Memory B cell (primary cell): ENCODE results near the gene MBOAT2.

Source experiments
- ATAC-seq: fragments of 150-1000 bp; cut with Tn5 transposase; 2 replicates; pipeline ENCODE4 v1.10.0; 2021; ENCODE audit warnings: low read depth, mild to moderate bottlenecking, moderate library complexity
- DNase-seq, 2 donors: peaks; one replicate each; pipeline ENCODE4 v3.0.0; 2022; ENCODE audit warnings: low spot score in 2 of 2
- H3K27ac Mint-ChIP-seq: one replicate; pipeline ENCODE4 v1.8.0; 2022; ENCODE audit warnings: mild to moderate bottlenecking, moderate library complexity, mixed read lengths
- H3K27me3 Mint-ChIP-seq: one replicate; pipeline ENCODE4 v1.8.0; 2022; ENCODE audit warnings: mixed read lengths
- H3K36me3 Mint-ChIP-seq: one replicate; pipeline ENCODE4 v1.8.0; 2022; ENCODE audit warnings: mild to moderate bottlenecking, mixed read lengths
- H3K4me1 Mint-ChIP-seq: one replicate; pipeline ENCODE4 v1.8.0; 2022; ENCODE audit warnings: mixed read lengths
- H3K4me3 Mint-ChIP-seq: one replicate; pipeline ENCODE4 v1.8.0; 2022; ENCODE audit warnings: mild to moderate bottlenecking, moderate library complexity, mixed read lengths
- H3K9me3 Mint-ChIP-seq: one replicate; pipeline ENCODE4 v1.8.0; 2022; ENCODE audit warnings: mixed read lengths

The MBOAT2 gene

DNA sequence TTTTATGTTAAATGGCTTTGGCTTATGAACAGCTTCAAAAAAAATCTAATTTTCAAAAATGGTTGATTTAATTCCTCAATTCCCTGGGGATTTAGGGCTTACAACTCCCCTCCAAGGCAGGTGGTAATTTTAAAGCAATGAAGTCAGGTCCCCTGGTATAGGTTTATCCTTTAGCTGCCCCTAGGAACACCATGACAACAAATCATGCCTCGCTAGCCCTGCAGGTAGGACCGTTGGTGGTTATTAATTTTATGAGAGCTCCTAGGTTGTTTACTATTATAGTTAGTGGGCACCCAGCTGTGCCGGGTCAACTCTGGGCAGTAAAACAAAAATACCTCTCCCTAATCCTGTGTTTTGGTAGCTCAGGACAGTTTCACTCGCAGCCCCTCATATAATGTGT lies 26.2 kb upstream of the MBOAT2 start:
- no peaks in the 10 kb centered on the region for H3K4me1 Mint-ChIP-seq
- ATAC-seq (no peak), DNase-seq (no peak)
- H3K27me3 Mint-ChIP-seq: peaks cover 12% of the 10 kb centered on the region
- H3K9me3 Mint-ChIP-seq: peaks cover 1% of the 10 kb centered on the region
- H3K36me3 Mint-ChIP-seq: no peaks in the 10 kb centered on the region
- no peak overlapping the region for H3K4me3 Mint-ChIP-seq
- H3K27ac Mint-ChIP-seq: no peak overlapping the region

DNA sequence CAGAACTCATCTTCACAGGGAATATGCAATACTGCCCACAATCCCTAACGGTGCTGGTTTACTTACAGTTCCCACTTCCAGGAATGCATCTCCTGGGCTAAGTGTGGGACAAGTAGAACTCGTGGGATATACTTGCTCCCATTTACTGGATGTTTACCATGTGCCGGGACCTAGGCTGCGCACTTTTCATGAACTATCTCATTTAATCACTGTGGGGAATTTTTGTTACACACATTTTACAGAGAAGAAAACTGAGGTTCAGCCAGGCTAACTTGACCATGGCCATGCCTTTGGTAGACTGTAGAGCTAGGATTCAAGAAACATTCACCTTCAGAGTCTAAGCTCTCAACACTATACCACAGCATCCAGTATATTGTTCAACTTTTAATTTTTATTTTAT lies 24.4 kb upstream of the MBOAT2 start:
- ATAC-seq (no peak), DNase-seq (no peak)
- Mint-ChIP-seq H3K27ac (no peak overlapping the region), H3K4me1 (no peaks in the 10 kb centered on the region), H3K36me3 (no peaks in the 10 kb centered on the region), H3K27me3 (peaks cover 12% of the 10 kb centered on the region), H3K4me3 (no peak overlapping the region), H3K9me3 (no peaks in the 10 kb centered on the region)

DNA sequence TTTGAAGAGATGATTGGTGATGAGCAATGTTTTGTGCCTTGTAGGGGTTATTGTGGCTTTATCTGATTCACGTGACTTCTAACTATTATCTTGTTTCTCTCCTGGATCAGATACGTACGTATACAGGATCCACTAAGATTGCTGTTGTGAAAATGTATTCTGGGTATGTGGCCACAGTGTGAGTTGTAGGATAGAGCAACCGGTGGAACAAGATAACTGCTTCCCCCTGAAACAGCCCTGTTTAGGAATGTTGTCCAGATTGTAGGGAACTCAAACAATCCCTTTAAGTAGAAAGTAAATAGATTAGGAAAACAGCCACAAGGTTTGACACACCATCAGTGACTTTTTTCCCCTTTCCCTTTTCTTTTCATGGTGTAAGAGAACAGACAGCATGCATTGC lies 22.3 kb upstream of the MBOAT2 start:
- Mint-ChIP-seq H3K9me3 (no peaks in the 10 kb centered on the region), H3K36me3 (no peaks in the 10 kb centered on the region), H3K4me1 (no peaks in the 10 kb centered on the region), H3K27ac (no peak overlapping the region), H3K4me3 (no peak overlapping the region), H3K27me3 (peaks cover 10% of the 10 kb centered on the region)
- DNase-seq: no peak
- ATAC-seq: no peak

DNA sequence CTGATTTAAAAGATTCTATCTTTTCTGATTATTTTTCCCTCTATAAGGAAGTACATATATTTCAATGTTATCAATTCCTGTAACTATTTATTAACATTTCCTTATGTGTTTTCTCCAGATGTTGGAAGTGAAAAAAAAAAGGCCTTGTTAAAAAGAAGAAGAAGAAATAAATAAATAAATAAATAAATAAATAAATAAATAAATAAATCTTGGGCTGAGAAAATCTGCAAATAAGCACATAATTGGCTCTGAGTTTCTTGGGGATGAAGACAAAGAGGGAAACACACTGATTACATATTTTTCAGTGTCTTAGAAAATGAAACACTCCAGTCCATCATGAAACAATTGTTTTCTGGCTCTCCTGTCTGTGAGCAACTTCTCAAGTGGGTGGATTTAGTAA lies 21.1 kb upstream of the MBOAT2 start:
- H3K27me3 Mint-ChIP-seq: peaks cover 9% of the 10 kb centered on the region

DNA sequence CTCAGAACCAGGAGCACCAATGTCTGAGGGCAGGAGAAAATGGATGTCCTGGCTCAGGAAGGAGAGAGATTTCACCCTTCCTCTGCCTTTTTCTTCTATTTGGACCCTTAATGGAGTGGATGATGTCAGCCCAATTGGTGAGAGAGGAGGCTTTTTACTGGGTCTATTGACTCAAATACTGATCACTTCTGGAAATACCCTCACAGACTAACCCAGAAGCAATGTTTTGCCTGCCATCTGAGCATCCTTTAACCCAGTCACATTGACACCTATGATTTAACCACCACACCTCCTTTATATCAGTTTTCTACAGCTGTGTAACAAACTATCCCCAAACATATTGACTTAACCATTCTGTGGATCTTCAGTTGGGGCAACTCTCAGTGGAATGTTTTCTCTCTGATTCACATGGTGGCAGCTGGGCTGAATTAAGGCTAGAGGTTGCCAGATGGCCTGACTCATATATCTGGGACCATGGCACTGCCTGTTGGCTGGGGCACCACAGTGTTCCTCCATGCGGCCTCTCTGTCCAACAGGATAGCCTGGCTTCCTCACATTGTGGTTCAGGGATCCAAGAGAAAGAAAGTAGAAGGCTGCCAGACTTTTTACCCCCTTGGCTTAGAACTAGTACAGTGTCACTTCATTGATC lies 18.2 kb upstream of the MBOAT2 start:
- Mint-ChIP-seq H3K27me3 (peaks cover 11% of the 10 kb centered on the region), H3K4me3 (no peak overlapping the region)
- ATAC-seq: no peak

More for the DNA sequence above, 21.1 kb upstream of the MBOAT2 start:
- Mint-ChIP-seq H3K9me3 (no peaks in the 10 kb centered on the region), H3K36me3 (no peaks in the 10 kb centered on the region), H3K4me1 (no peaks in the 10 kb centered on the region), H3K4me3 (no peak overlapping the region), H3K27ac (no peak overlapping the region)
- ATAC-seq: no peak
- DNase-seq: no peak

DNA sequence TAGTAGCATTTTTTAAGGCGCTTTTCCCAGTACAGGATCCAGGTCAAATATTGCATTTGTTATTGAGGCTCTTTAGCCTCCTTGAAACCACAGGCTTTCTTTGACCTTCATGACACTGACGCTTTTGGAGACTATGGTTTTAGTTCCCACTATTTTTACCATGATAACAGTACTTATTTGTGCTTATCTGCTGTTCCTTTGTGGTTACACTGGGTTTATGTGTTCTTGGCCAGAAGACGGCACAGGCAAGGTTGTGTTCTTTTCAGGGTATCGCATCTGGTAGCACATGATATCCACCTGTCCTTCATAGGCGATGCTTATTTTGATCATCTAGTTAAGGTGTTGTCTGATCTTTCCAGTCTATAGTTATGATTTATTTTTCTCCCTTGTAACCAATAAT lies 16.8 kb upstream of the MBOAT2 start:
- H3K27me3 Mint-ChIP-seq: peaks cover 7% of the 10 kb centered on the region
- H3K36me3 Mint-ChIP-seq: no peaks in the 10 kb centered on the region
- H3K4me1 Mint-ChIP-seq: no peaks in the 10 kb centered on the region
- ATAC-seq (no peak), DNase-seq (no peak)
- no peak overlapping the region for H3K27ac Mint-ChIP-seq
- no peaks in the 10 kb centered on the region for H3K9me3 Mint-ChIP-seq
- no peak overlapping the region for H3K4me3 Mint-ChIP-seq

More for the DNA sequence above, 18.2 kb upstream of the MBOAT2 start:
- H3K4me1 Mint-ChIP-seq: no peaks in the 10 kb centered on the region
- H3K27ac Mint-ChIP-seq: no peak overlapping the region
- DNase-seq: no peak
- no peaks in the 10 kb centered on the region for H3K36me3 Mint-ChIP-seq
- no peaks in the 10 kb centered on the region for H3K9me3 Mint-ChIP-seq

DNA sequence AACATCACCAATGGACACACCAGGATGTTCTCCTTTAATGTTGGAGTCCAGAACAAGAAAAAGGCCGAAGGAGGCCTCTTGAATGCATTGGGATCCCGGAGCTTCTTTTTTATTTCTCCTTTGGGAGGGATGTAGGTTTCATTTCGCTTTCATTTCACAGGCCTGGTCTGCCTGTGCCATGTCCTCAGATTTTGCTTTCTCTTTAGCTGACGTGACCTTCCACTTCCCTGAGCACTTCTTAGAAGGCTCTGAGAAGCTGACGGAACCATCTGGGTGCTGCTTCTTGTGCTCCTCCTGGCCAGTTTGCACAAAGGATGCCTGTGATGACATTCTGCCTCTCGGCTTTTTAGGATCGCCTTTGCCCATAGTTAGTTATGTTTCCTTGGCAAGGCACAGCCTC lies 15.1 kb upstream of the MBOAT2 start:
- ATAC-seq (no peak), DNase-seq (no peak)
- Mint-ChIP-seq H3K36me3 (no peaks in the 10 kb centered on the region), H3K27ac (no peak overlapping the region), H3K4me1 (no peaks in the 10 kb centered on the region), H3K4me3 (no peak overlapping the region), H3K9me3 (no peaks in the 10 kb centered on the region), H3K27me3 (peaks cover 7% of the 10 kb centered on the region)

DNA sequence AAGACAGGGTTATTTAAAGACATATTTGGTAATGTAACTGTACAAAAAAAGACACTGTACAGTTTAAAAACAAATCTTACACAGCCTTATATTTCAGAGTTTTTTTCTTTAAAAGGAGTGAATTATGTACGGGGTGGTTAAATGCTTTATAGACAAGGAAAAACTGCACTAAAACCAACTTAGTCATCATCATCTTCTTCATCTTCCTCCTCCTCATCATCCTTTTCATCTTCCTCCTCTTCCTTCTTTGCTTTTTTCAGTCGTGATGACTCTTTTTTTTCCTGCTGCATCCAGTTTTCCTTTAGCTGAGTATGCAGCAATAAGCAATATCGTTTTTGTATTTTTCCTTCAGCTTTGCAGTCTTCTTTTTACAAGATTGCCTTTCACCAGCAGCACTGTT lies 14.6 kb upstream of the MBOAT2 start:
- H3K9me3 Mint-ChIP-seq: no peaks in the 10 kb centered on the region
- no peak overlapping the region for H3K4me3 Mint-ChIP-seq

DNA sequence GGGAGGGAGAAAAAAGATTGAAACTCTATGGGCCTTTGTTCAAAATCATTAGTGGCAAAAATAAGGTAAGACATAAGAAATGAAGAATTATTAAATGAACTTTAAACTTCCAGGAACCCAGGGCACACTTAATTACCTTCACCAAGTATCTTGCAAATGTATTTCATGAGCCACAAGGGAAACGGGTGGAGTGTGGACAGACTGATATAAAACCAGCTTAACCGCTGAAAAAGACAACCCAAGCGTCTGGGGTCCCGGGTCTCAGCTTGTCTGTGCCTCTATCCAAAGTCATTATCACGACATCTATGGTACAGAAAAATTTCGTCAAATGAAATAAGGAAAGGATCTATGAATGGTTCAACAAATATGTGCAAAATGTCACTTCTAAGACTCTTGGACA lies 13.9 kb upstream of the MBOAT2 start:
- H3K4me1 Mint-ChIP-seq: no peaks in the 10 kb centered on the region
- ATAC-seq: no peak

More for the DNA sequence above, 14.6 kb upstream of the MBOAT2 start:
- Mint-ChIP-seq H3K4me1 (no peaks in the 10 kb centered on the region), H3K36me3 (no peaks in the 10 kb centered on the region), H3K27me3 (peaks cover 5% of the 10 kb centered on the region), H3K27ac (no peak overlapping the region)
- DNase-seq (no peak), ATAC-seq (no peak)

DNA sequence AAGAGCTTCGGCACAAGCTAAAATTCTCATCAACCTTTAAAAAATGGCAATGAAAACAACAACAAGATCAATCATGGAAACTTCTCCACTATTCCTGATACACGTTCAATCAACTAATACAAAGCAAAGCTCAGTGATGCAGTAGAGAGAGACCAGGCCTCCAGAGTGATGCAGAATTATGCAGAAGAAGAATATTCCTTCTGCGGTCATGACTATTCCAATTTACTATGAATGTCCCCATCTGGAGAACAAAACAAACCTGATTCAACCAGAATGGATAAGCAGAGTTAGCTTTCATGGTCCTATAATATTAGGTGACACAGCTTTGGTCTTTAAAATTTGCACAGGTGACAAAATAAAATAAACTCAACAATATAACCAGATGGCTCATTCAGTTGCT lies 12.5 kb upstream of the MBOAT2 start:
- Mint-ChIP-seq H3K9me3 (no peaks in the 10 kb centered on the region), H3K27me3 (peaks cover 5% of the 10 kb centered on the region), H3K4me1 (no peaks in the 10 kb centered on the region), H3K4me3 (no peak overlapping the region), H3K36me3 (no peaks in the 10 kb centered on the region), H3K27ac (no peak overlapping the region)
- DNase-seq: no peak
- no peak for ATAC-seq

More for the DNA sequence above, 13.9 kb upstream of the MBOAT2 start:
- Mint-ChIP-seq H3K27ac (no peak overlapping the region), H3K4me3 (no peak overlapping the region), H3K9me3 (no peaks in the 10 kb centered on the region), H3K36me3 (no peaks in the 10 kb centered on the region), H3K27me3 (peaks cover 5% of the 10 kb centered on the region)
- no peak for DNase-seq

DNA sequence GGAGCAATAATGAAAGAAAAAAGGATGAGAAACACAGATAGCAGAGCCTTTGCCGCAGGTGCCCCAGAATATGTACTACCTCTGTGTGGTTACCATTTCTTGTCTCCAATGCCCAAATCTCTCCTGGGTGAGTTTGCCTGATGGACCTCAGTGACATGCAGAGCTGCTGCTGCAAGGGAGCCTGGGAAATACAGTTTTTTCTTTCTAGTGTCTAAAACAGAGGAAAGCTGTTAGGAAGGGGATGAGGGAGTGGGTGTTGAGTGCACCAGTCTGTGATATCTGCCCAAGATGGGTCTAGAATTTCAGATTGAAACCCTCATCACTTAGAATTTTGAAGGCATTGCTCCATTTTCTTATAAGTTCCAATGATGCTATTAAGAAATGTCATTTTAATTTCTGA lies 9.9 kb upstream of the MBOAT2 start:
- Mint-ChIP-seq H3K4me1 (no peaks in the 10 kb centered on the region), H3K9me3 (no peaks in the 10 kb centered on the region), H3K27me3 (peaks cover 5% of the 10 kb centered on the region), H3K4me3 (no peak overlapping the region), H3K27ac (no peak overlapping the region), H3K36me3 (no peaks in the 10 kb centered on the region)
- DNase-seq (no peak), ATAC-seq (no peak)

DNA sequence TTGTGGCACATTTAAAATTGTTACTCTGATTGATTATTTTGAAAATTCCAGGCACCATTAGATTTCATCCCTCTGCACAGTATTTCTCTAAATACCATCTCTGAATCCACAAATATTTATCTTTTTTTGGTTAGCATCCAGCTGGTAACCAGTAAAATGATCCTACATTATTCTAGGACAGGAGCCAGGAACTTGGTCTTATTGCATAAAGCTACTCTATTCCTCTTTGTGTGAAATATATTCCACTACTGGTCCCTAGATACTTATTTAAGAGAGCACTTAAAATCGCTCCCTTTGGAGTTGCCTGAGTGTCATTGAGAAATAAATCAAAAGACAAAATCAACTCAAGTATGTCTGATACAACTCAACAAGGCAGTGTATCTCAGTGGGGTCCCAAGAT lies 7.4 kb upstream of the MBOAT2 start:
- Mint-ChIP-seq H3K4me3 (no peak overlapping the region), H3K36me3 (no peaks in the 10 kb centered on the region), H3K27me3 (peaks cover 3% of the 10 kb centered on the region), H3K9me3 (no peaks in the 10 kb centered on the region), H3K27ac (no peak overlapping the region), H3K4me1 (no peaks in the 10 kb centered on the region)
- ATAC-seq: no peak
- DNase-seq: no peak

DNA sequence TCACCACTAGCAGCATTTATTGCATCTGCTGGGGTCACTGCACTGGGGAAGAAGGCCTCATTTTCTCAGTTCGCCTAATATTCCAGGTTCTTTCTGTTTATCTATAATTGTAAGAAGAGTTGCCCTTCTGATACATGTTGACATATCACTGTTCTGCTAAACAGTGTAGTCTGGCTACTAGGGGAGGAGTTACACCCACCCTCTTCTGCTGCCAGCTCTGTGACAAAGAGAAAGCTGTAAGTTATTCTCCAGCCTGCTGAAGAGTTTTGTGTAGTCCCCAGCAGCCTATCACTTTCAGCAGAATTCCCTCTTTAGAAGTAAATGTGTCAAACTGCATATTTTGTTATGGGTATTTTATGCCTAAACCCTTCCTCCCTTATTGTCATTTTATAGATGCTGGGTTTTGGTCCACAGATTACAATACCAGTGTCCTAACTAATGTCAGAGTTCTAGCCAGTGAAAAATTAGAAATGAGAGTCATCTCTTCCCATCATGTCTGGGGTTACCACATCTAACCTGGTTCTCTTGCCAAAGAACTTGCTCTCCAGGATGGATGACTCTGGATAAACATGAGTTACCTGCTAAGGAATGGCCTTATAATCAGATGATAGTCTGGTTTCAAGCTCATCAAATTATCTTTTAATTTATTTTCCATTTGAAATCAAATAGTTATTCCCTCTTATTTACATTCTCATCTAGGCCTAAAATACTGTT lies 5.6 kb upstream of the MBOAT2 start:
- Mint-ChIP-seq H3K27ac (no peak overlapping the region), H3K36me3 (no peaks in the 10 kb centered on the region), H3K9me3 (no peaks in the 10 kb centered on the region), H3K27me3 (peaks cover 3% of the 10 kb centered on the region), H3K4me1 (no peaks in the 10 kb centered on the region), H3K4me3 (no peak overlapping the region)
- DNase-seq (no peak), ATAC-seq (no peak)

DNA sequence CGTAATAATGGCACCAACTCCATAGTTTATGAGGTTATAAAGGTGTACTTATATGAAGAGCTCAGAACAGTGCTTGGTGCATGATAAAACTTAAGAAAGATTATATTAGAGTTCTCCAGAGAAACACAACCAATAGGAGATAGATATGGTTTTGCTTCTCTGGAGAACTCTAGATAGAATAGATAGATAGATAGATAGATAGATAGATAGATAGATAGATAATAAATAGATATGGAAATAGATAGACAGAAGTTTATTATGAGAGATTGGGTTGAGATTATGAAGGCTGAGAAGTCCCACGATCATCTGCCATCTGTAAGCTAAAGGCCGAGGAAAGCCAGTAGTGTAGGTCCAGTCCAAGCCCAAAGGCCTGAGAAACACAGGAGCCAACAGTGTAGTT lies 2.9 kb upstream of the MBOAT2 start:
- H3K9me3 Mint-ChIP-seq: no peaks in the 10 kb centered on the region

More for the DNA sequence above, 2.9 kb upstream of the MBOAT2 start:
- Mint-ChIP-seq H3K27me3 (peaks cover 4% of the 10 kb centered on the region), H3K4me1 (peaks cover 6% of the 10 kb centered on the region), H3K36me3 (no peaks in the 10 kb centered on the region), H3K4me3 (no peak overlapping the region), H3K27ac (no peak overlapping the region)
- ATAC-seq: no peak
- no peak for DNase-seq
